GM23338 (cell line): ENCODE results near the gene FOXJ1. TPM values are rescaled to one million over a fixed set of nuclear protein-coding genes. Genes with fewer than 3 reads are reported as not detected.

Source experiments
- ATAC-seq: fragments of 200-7000 bp; cut with Tn5 transposase; 3 replicates; pipeline ENCODE4 v1.9.1; 2020
- DNase-seq: peaks from one replicate; pipeline ENCODE4 v3.0.0-alpha.2; 2015; ENCODE audit warnings: low spot score
- H2AFZ ChIP-seq: fragments of 200-600 bp; sonication (generic); 2 replicates; pipeline ENCODE4 v1.8.0; 2016; ENCODE audit warnings: antibody characterized with exemption, mild to moderate bottlenecking, moderate library complexity
- H3F3A ChIP-seq: fragments of 200-600 bp; sonication (generic); replicated peaks from 2 replicates; pipeline ENCODE4 v1.8.0; 2017; ENCODE audit warnings: antibody characterized with exemption, mixed run types, low read depth
- H3K27ac ChIP-seq: fragments of 200-600 bp; sonication (generic); 2 replicates; pipeline ENCODE4 v1.6.1; 2016; ENCODE audit warnings: low read depth
- H3K27me3 ChIP-seq: fragments of 200-600 bp; sonication (generic); 2 replicates; pipeline ENCODE4 v1.8.0; 2016; ENCODE audit warnings: mild to moderate bottlenecking, mixed run types, moderate library complexity; ENCODE audit not compliant: insufficient read depth
- H3K36me3 ChIP-seq: fragments of 200-600 bp; sonication (generic); 2 replicates; pipeline ENCODE4 v1.8.0; 2016; ENCODE audit warnings: mild to moderate bottlenecking; ENCODE audit not compliant: insufficient read depth
- H3K4me1 ChIP-seq: fragments of 200-600 bp; sonication (generic); 2 replicates; pipeline ENCODE4 v1.8.0; 2016; ENCODE audit warnings: mild to moderate bottlenecking, moderate library complexity; ENCODE audit not compliant: insufficient read depth
- H3K4me2 ChIP-seq: fragments of 200-600 bp; sonication (generic); 2 replicates; pipeline ENCODE4 v1.7.1; 2017; ENCODE audit warnings: mixed run types
- H3K4me3 ChIP-seq: fragments of 200-600 bp; sonication (generic); 2 replicates; pipeline ENCODE4 v1.6.1; 2016; ENCODE audit warnings: mixed run types
- H3K79me2 ChIP-seq: fragments of 200-600 bp; sonication (generic); replicated peaks from 2 replicates; pipeline ENCODE4 v1.8.0; 2017; ENCODE audit warnings: mild to moderate bottlenecking; ENCODE audit not compliant: insufficient read depth
- H3K9me2 ChIP-seq: fragments of 200-600 bp; sonication (generic); 2 replicates; pipeline ENCODE4 v1.8.0; 2017; ENCODE audit not compliant: insufficient read depth
- H4K20me1 ChIP-seq: fragments of 200-600 bp; sonication (generic); replicated peaks from 2 replicates; pipeline ENCODE4 v1.8.0; 2017; ENCODE audit warnings: mild to moderate bottlenecking; ENCODE audit not compliant: insufficient read depth
- H3K27ac Mint-ChIP-seq: 2 replicates; pipeline ENCODE4 v1.8.0; 2020; ENCODE audit warnings: inconsistent platforms, mild to moderate bottlenecking, moderate library complexity, mixed read lengths
- H3K27me3 Mint-ChIP-seq: 3 replicates; pipeline ENCODE4 v1.8.0; 2022; ENCODE audit warnings: low read depth, mild to moderate bottlenecking, moderate library complexity, mixed read lengths, inconsistent platforms; ENCODE audit not compliant: insufficient read depth, poor library complexity
- H3K36me3 Mint-ChIP-seq: 3 replicates; pipeline ENCODE4 v1.8.0; 2021; ENCODE audit warnings: low read depth, mild to moderate bottlenecking, inconsistent platforms, moderate library complexity, mixed read lengths
- H3K4me1 Mint-ChIP-seq: 3 replicates; pipeline ENCODE4 v1.8.0; 2020; ENCODE audit warnings: mild to moderate bottlenecking, inconsistent platforms, mixed read lengths
- H3K4me3 Mint-ChIP-seq: 3 replicates; pipeline ENCODE4 v1.8.0; 2021; ENCODE audit warnings: moderate library complexity, mild to moderate bottlenecking, inconsistent platforms, mixed read lengths
- H3K9me3 Mint-ChIP-seq: 3 replicates; pipeline ENCODE4 v1.8.0; 2020; ENCODE audit warnings: moderate library complexity, mild to moderate bottlenecking, inconsistent platforms, mixed read lengths
- CREB1 ChIP-seq: fragments of 250-450 bp; sonication (Bioruptor Pico); IDR thresholded peaks from 2 replicates; pipeline ENCODE4 v1.5.0; 2020; ENCODE audit warnings: low read depth, mild to moderate bottlenecking, moderate library complexity
- ETS1 ChIP-seq: IDR thresholded peaks from 2 replicates; pipeline ENCODE4 v1.6.1; 2016; ENCODE audit warnings: antibody characterized with exemption
- EZH2 ChIP-seq: fragments of 200-600 bp; sonication (generic); IDR thresholded peaks from one replicate; pipeline ENCODE4 v1.8.0; 2017; ENCODE audit warnings: antibody characterized with exemption, mild to moderate bottlenecking, low read depth; ENCODE audit not compliant: unreplicated experiment
- JUNB ChIP-seq: IDR thresholded peaks from one replicate; pipeline ENCODE4 v1.6.1; 2016; ENCODE audit warnings: antibody characterized with exemption; ENCODE audit not compliant: unreplicated experiment
- NANOG ChIP-seq: IDR thresholded peaks from 2 replicates; pipeline ENCODE4 v1.6.1; 2016; ENCODE audit warnings: antibody characterized with exemption, borderline replicate concordance
- POLR2AphosphoS5 ChIP-seq: IDR thresholded peaks from 2 replicates; pipeline ENCODE4 v1.6.1; 2016; ENCODE audit warnings: antibody characterized with exemption, low read depth
- REST ChIP-seq: IDR thresholded peaks from one replicate; pipeline ENCODE4 v1.6.1; 2018; ENCODE audit warnings: antibody characterized with exemption; ENCODE audit not compliant: unreplicated experiment
- STAT1 ChIP-seq: IDR thresholded peaks from one replicate; pipeline ENCODE4 v1.6.1; 2016; ENCODE audit warnings: antibody characterized with exemption; ENCODE audit not compliant: unreplicated experiment
- ZNF114 ChIP-seq: fragments of 250-450 bp; sonication (Bioruptor Pico); IDR thresholded peaks from 2 replicates; pipeline ENCODE4 v1.5.0; 2020; ENCODE audit warnings: mild to moderate bottlenecking, moderate library complexity
- ZNF462 ChIP-seq: fragments of 250-450 bp; sonication (Bioruptor Pico); IDR thresholded peaks from 2 replicates; pipeline ENCODE4 v1.5.0; 2020; ENCODE audit warnings: mild to moderate bottlenecking, moderate library complexity
- polyA plus RNA-seq: library from polyadenylated mRNA; unstranded; fragments of >200 nt; fragmentation: Nextera tagmentation; extraction: Ambion mirVana; gene quantifications from 2 replicates; pipeline ENCODE4 v1.2.1, GENCODE V29; 2016
- total RNA-seq: library from RNA; depleted of rRNA; stranded (reverse); fragments of >200 nt; shearing (Covaris generic); gene quantifications from 2 replicates; pipeline ENCODE4 v1.2.3, GENCODE V29; 2014

The FOXJ1 gene
- total and polyA plus RNA-seq, 2 experiments from 2014 or later = 2.3 to 12.3 TPM

GRCh38 chr17:76090517-76091129, 50.4 kb downstream of the FOXJ1 start (continued):
- TF ChIP-seq ZNF462 (CRISPR knock-in tag) = no peak
- no peak for TF ChIP-seq CREB1 (CRISPR knock-in tag)
- no peak for TF ChIP-seq JUNB

- ATAC-seq = no peak
- TF ChIP-seq JUNB (no peak), REST (no peak), NANOG (no peak), STAT1 (no peak), ETS1 (no peak), POLR2AphosphoS5 (no peak), EZH2 (no peak), ZNF114 (CRISPR knock-in tag) (no peak)
Measured at GRCh38 chr17:76089680-76090516, 51.1 kb downstream of the FOXJ1 start.

More at GRCh38 chr17:76089680-76090516, 51.1 kb downstream of the FOXJ1 start:
- Histone ChIP-seq H3K4me3 (no peak overlapping the region), H3K79me2 (no peaks in the 10 kb centered on the region), H3K4me2 (no peak overlapping the region), H3K36me3 (peaks cover 4% of the 10 kb centered on the region; the same call in 1 of the 2 replicates), H4K20me1 (no peaks in the 10 kb centered on the region), H3F3A (no peaks in the 10 kb centered on the region), H3K27me3 (no peaks in the 10 kb centered on the region), H3K4me1 (no peaks in the 10 kb centered on the region), H2AFZ (no peak overlapping the region), H3K9me2 (no peaks in the 10 kb centered on the region), H3K27ac (no peak overlapping the region)
- H3K4me3 Mint-ChIP-seq = no peak overlapping the region
- peaks cover 7% of the 10 kb centered on the region for H3K27me3 Mint-ChIP-seq
- H3K4me1 Mint-ChIP-seq = no peaks in the 10 kb centered on the region
- H3K27ac Mint-ChIP-seq = no peak overlapping the region
- DNase-seq = no peak
- no peaks in the 10 kb centered on the region for H3K9me3 Mint-ChIP-seq
- H3K36me3 Mint-ChIP-seq = peaks cover 65% of the 10 kb centered on the region
